OCI-LY1 (cell line): ENCODE measurements around the gene PPP1CA.

Source experiments
- CTCF ChIP-seq: fragments of 200-600 bp; sonication (generic), shearing (Covaris generic); IDR thresholded peaks from 2 replicates; pipeline ENCODE4 v1.5.1; 2017; ENCODE audit warnings: mild to moderate bottlenecking, antibody characterized with exemption, low read length, moderate library complexity, mixed read lengths
- EZH2 ChIP-seq: fragments of 200-600 bp; sonication (generic), shearing (Covaris generic); IDR thresholded peaks from 2 replicates; pipeline ENCODE4 v1.8.0; 2017; ENCODE audit warnings: borderline replicate concordance, mixed run types, mild to moderate bottlenecking, antibody characterized with exemption, low read length, moderate library complexity, mixed read lengths

GRCh38 chr11:67435031-67435726 lies 33.5 kb upstream of the PPP1CA start:
- TF ChIP-seq CTCF (no peak), EZH2 (no peak)
